Panc1 (cell line): ENCODE data around the gene RFTN1. TPM values are rescaled to one million over a fixed set of nuclear protein-coding genes. Genes with fewer than 3 reads are reported as not detected.

Experiments
- ATAC-seq: fragments of 200-7000 bp; cut with Tn5 transposase; 2 replicates; pipeline ENCODE4 v1.9.1; 2020; ENCODE audit warnings: mild to moderate bottlenecking, moderate library complexity
- BruUV-seq: library from RNA; stranded (reverse); fragments of 400-500 nt; replicated peaks from 2 replicates; lab custom pipeline; 2021; lab: Mats Ljungman, UMichigan
- CTCF ChIA-PET: fragments of 300-600 bp; sonication (Branson Sonifier 250); formaldehyde crosslinking; loops from one replicate; lab custom pipeline; 2022; ENCODE audit warnings: antibody characterized with exemption; lab: Charles Lee
- POLR2A ChIA-PET: fragments of 300-600 bp; sonication (Branson Sonifier 250); formaldehyde crosslinking; loops from one replicate; lab custom pipeline; 2022; ENCODE audit warnings: antibody characterized with exemption; lab: Charles Lee
- DNase-seq: peaks from one replicate; pipeline ENCODE4 v3.0.0-alpha.2; 2010; ENCODE audit warnings: low read depth, low spot score
- H3K27ac ChIP-seq: 2 replicates; pipeline ENCODE4 v1.5.1; 2011; ENCODE audit warnings: mild to moderate bottlenecking, low read length, inconsistent platforms
- H3K27me3 ChIP-seq: fragments of 200-500 bp; sonication (Bioruptor generic); 2 replicates; pipeline ENCODE4 v1.6.0; 2014; ENCODE audit warnings: low read length, inconsistent platforms; ENCODE audit not compliant: control insufficient read depth, insufficient read depth
- H3K36me3 ChIP-seq: fragments of 200-500 bp; sonication (Bioruptor generic); 2 replicates; pipeline ENCODE4 v1.5.1; 2014; ENCODE audit warnings: inconsistent platforms, mild to moderate bottlenecking, low read length, moderate library complexity; ENCODE audit not compliant: control insufficient read depth, insufficient read depth
- H3K4me1 ChIP-seq: 2 replicates; pipeline ENCODE4 v1.5.1; 2011; ENCODE audit warnings: inconsistent platforms, mild to moderate bottlenecking, low read length, moderate library complexity; ENCODE audit not compliant: control insufficient read depth, insufficient read depth
- H3K4me3 ChIP-seq, 2 experiments: 2 replicates each; pipeline ENCODE4 v1.5.1; 2011 to 2012; ENCODE audit warnings: low read depth in 2 of 2, low read length in 2 of 2, mild to moderate bottlenecking in 2 of 2, inconsistent platforms in 1 of 2, moderate library complexity in 1 of 2
- H3K9me3 ChIP-seq: fragments of 200-500 bp; sonication (Bioruptor generic); 2 replicates; pipeline ENCODE4 v1.5.1; 2014; ENCODE audit warnings: low read depth, mild to moderate bottlenecking, inconsistent platforms, low read length, moderate library complexity; ENCODE audit not compliant: control insufficient read depth, insufficient read depth
- CTCF ChIP-seq: fragments of 450-650 bp; IDR thresholded peaks from 2 replicates; pipeline ENCODE4 v1.5.1; 2017; ENCODE audit warnings: mild to moderate bottlenecking
- POLR2AphosphoS5 ChIP-seq: IDR thresholded peaks from 2 replicates; pipeline ENCODE4 v1.6.1; 2012; ENCODE audit warnings: mild to moderate bottlenecking, low read depth, low read length, moderate library complexity
- REST ChIP-seq, 2 experiments: IDR thresholded peaks; 2 replicates each; pipeline ENCODE4 v1.6.1; 2011 to 2012; ENCODE audit warnings: low read depth in 2 of 2, control low read depth in 1 of 2, low read length in 1 of 2, mild to moderate bottlenecking in 1 of 2, moderate library complexity in 1 of 2; ENCODE audit not compliant: insufficient read depth in 1 of 2
- SIN3A ChIP-seq: IDR thresholded peaks from 2 replicates; pipeline ENCODE4 v1.6.1; 2012; ENCODE audit warnings: low read depth, mild to moderate bottlenecking, low read length, moderate library complexity, borderline replicate concordance; ENCODE audit not compliant: insufficient read depth
- TCF7L2 ChIP-seq: IDR thresholded peaks from 2 replicates; pipeline ENCODE4 v1.6.1; 2011; ENCODE audit warnings: mild to moderate bottlenecking, low read depth, low read length, inconsistent platforms
- in situ Hi-C: cut with HindIII; loops from 2 replicates; pipeline ENCODE4 v1.10.0; 2016; ENCODE audit warnings: low sequenced_read_pairs, low pct_unique_long_range_greater_than_20kb
- intact Hi-C: fragments of 100-400 bp; cut with micrococcal nuclease; formaldehyde crosslinking; loops from one replicate; pipeline ENCODE4 v1.10.0; 2022; ENCODE audit not compliant: unreplicated experiment
- total RNA-seq: library from RNA; stranded (reverse); gene quantifications from one replicate; pipeline ENCODE4 v1.2.1, GENCODE V29; 2021; ENCODE audit not compliant: unreplicated experiment

The RFTN1 gene
- total RNA-seq, 1 experiment from 2014 or later: 0.90 TPM

GRCh38 chr3:16524196-16524595, 10.7 kb upstream of the RFTN1 start:
- ChIA-PET CTCF (no interaction called here), POLR2A (no interaction called here)
- no peaks in the 10 kb centered on the region for H3K9me3 ChIP-seq
- in situ Hi-C loops: no loop called here
- H3K4me1 ChIP-seq: no peaks in the 10 kb centered on the region
- H3K4me3 ChIP-seq: no peak overlapping the region
- ATAC-seq: no peak
- no peak for DNase-seq
- no peak overlapping the region for H3K27ac ChIP-seq
- no peaks in the 10 kb centered on the region for H3K36me3 ChIP-seq
- intact Hi-C loops: no loop called here
- BruUV-seq: no TSS peak
- TF ChIP-seq POLR2AphosphoS5 (no peak), SIN3A (no peak), TCF7L2 (no peak), CTCF (no peak), REST (IDR thresholded peaks at IDR 0.05; ENCODE audit: insufficient read depth in 1 of 2, low read depth in 2 of 2, low read length in 1 of 2) (no peak)
- H3K27me3 ChIP-seq: no peaks in the 10 kb centered on the region

GRCh38 chr3:16523778-16524177, 10.3 kb upstream of the RFTN1 start:
- H3K27me3 ChIP-seq: peaks cover 2% of the 10 kb centered on the region; the same call in 1 of the 2 replicates
- CTCF ChIA-PET: no interaction called here
- in situ Hi-C loops: no loop called here

More at GRCh38 chr3:16523778-16524177, 10.3 kb upstream of the RFTN1 start:
- H3K36me3 ChIP-seq: no peaks in the 10 kb centered on the region
- DNase-seq (no peak), ATAC-seq (no peak)
- H3K4me1 ChIP-seq: no peaks in the 10 kb centered on the region
- BruUV-seq: no TSS peak
- TF ChIP-seq TCF7L2 (no peak), SIN3A (no peak), REST (IDR thresholded peaks at IDR 0.05; ENCODE audit: insufficient read depth in 1 of 2, low read depth in 2 of 2, low read length in 1 of 2) (no peak), POLR2AphosphoS5 (no peak), CTCF (no peak)
- POLR2A ChIA-PET: no interaction called here
- intact Hi-C loops: no loop called here
- no peak overlapping the region for H3K27ac ChIP-seq
- no peak overlapping the region for H3K4me3 ChIP-seq
- H3K9me3 ChIP-seq: no peaks in the 10 kb centered on the region
